ENCODE data around the gene OSCP1.
A peak's percentile ranks its signal among the peaks of the same experiment; 100 is the strongest.
"Not testable (repeated sequence)": the region's sequence is repeated elsewhere in the genome, so short reads cannot be mapped to it uniquely, and the experiment has no call there.

The OSCP1 gene

DNA sequence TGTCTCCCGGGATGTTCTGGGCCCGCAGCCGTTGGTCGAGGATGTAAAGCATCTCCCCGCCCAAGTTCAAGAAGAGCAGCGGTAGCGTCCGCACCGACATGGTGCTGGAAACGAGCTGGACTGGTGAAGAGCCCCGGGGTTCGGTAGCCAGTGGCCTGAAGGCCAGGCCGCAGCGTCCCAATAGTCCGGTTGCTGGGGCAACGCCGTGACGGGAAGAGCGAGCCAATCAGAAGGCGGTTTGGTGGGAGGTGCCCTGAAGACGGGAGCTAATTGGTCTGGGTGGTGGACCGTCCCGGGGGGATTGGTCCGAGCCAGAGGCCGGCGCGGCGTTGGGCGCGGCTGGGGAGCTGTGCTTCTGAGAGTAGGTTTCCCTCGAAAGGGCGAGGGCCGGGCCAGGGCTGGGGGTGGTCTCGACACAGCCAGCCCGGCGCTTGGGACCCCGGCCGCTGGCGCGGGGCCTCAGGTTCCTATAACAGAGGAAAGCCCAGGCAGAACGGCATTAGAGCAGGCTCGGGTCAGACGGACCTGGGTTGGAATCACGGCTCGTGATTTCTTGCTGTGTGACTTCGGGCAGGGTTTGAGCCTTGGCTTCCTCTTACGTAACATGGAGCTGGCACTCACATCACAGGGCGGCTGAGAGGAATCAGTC is at the start of gene OSCP1:
TSS of gene OSCP1 (minus strand) at position 182 of the 649 bp plus-strand sequence. CDS start at position 100, 82 bp downstream.
- DNase-seq = peak; percentile 67 to 96 (median 91)

GRCh38 chr1:36497207-36497606 is 47.0 kb upstream of the OSCP1 start:
- DNase-seq = no peak

GRCh38 chr1:36494971-36495370 is 44.7 kb upstream of the OSCP1 start:
- no peak for DNase-seq

- no peak for DNase-seq
Measured at GRCh38 chr1:36493524-36493923, 43.3 kb upstream of the OSCP1 start.

GRCh38 chr1:36492491-36492890 is 42.2 kb upstream of the OSCP1 start:
- no peak for DNase-seq

DNA sequence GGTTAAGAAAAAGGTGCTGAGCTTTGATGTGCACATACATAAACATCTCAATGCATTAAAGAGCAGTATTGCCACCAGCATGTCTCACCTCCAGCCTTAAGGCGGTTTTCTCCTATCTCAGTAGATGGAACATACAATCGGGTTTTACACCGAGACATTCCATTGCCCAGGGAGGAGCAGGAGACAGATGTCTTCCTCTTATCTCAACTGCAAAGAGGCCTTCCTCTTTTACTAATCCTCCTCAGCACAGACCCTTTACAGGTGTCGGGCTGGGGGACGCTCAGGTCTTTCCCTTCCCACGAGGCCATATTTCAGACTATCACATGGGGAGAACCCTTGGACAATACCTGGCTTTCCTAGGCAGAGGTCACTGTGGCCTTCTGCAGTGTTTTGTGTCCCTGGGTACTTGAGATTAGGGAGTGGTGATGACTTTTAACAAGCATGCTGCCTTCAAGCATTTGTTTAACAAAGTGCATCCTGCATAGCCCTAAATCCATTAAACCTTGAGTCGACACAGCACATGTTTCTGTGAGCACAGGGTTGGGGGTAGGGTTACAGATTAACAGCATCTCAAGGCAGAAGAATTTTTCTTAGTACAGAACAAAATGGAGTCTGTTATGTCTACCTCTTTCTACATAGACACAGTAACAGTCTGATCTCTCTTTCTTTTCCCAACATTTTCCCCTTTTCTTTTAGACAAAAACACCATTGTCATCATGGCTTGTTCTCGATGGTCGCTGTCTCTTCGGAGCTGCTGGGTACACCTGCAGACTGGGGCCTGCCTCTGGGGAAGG is 39.2 kb upstream of the OSCP1 start:
- DNase-seq = not testable (repeated sequence)

DNA sequence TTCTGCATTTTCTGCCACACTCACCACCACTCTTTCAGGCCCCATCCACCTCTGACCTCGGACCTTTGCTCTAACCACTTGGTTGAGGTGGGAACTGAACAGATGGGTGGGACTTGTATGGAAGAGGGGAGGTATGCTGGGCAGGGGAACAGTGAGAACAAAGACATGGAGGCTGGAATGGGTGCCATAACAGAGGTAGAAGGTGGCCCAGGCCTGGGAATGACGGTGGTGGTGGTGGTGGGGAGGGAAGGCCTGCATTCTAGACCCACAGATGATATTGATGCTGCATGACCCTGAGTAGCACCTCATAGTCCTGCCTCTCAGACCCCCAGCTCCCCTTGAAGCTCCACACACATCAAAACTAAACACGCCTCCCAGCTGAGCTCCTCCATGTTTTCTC is 37.7 kb upstream of the OSCP1 start:
- DNase-seq = no peak

- DNase-seq = not testable (repeated sequence)
Measured at GRCh38 chr1:36487336-36487725, 37.1 kb upstream of the OSCP1 start.

GRCh38 chr1:36486439-36487335 is 36.4 kb upstream of the OSCP1 start:
- DNase-seq = peak in 32 of 58 donors; percentile 5 to 64 (median 24)

- DNase-seq = no peak
Measured at GRCh38 chr1:36486093-36486438, 35.8 kb upstream of the OSCP1 start.

DNA sequence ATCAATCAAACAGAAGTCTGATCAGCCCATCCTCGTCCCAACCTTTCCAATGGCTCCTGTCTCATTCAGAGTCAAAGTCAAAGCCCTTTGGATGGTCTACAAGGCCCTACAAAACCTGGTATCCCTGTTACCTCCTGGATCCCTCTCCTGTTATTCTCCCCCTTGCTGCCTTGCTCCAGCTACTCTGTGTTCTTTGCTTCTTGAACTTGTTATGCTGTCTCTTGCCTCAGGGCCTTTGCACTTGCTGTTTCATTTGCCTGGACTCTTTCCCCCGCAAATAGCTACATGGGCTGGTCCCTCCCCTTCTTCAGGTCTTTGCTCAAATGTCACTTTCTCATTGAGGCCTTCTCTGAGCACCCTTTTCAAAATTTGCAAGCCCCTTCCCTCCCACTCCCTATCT is 33.8 kb upstream of the OSCP1 start:
- DNase-seq = no peak

DNA sequence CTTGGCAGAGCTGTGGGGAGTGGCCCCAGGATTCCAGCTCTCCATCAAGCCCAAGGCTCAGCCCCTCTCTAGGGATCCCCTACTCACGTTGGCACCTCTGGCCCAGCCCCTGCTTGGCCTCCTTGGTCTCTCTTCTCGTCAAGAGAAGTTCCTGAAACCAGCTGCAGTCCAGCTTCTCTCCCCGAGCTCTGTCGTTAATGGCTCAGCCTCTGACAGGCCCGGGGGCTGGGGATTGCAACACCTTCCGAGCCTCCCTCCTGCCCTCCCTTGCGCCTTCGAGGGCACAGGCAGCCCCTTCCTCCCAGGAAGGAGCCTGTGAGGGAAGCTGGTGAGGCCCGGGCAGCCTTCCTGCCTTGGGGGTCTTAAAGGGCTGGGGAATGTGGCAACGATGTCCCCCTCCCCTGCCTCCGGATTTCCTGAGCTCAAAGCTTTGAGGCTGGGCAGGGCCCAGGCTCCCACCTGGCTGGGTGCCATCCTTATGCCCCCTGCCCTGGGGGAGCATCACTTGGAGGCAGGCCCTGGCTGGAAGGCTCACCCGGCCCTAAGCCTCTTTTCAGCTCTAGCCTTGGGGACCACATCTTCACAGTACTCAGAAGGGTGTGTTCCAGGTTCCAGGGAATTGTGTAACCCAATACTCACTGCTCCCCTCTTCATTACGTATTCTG is 32.6 kb upstream of the OSCP1 start, which contains the start of gene CSF3R:
TSS of gene CSF3R (minus strand) at position 190 of the 665 bp plus-strand sequence. CDS start 3,417 bp downstream, outside the sequence.
- peak in 2 of 58 donors; percentile 13 to 14 for DNase-seq

GRCh38 chr1:36481771-36482723 is 31.8 kb upstream of the OSCP1 start:
- no peak for DNase-seq

- no peak for DNase-seq
Measured at GRCh38 chr1:36481091-36481490, 30.8 kb upstream of the OSCP1 start.

GRCh38 chr1:36480161-36480560 is 29.9 kb upstream of the OSCP1 start:
- DNase-seq = no peak

DNA sequence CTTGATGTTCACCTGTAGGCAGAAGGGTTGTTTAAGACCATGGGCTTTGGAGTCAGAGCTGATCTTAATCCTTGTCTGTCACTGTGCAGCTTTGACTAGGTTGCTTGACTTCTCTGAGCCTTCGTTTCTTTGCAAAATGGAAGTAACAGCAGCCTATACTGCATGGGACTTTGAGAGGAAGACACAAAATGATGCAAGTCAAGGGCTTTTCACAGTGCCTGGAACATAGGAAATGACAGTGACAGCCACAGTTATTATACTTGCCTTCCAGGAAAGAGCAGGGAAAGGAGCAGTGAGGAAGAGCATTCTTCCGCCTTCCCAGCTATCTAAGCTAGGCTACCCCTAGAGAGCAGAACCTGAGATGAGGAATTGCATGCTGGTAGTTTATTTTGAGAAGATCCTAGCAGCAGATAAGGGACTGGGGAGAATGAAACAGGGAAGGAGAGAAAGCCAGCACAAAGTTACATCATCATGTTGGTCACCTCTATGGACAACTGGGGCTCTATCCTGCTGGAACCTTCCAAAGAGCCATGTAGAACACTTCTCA is 29.3 kb upstream of the OSCP1 start:
- DNase-seq = no peak

DNA sequence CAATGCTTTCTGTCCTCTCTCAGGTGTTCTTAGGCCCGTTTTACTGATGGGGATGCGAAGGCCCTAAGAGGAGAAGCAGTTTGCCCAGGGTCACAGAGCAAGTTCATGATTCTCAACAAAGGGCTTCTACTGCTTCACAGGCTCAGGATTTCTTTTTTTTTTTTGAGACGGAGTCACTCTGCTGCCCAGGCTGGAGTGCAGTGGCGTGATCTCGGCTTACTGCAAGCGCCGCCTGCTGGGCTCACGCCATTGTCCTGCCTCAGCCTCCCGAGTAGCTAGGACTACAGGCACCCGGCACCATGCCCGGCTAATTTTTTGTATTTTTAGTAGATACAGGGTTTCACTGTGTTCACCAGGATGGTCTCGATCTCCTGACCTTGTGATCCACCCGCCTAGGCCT is 27.4 kb upstream of the OSCP1 start:
- DNase-seq = not testable (repeated sequence)

GRCh38 chr1:36476945-36477344 is 26.7 kb upstream of the OSCP1 start:
- no peak for DNase-seq

GRCh38 chr1:36475910-36476604 is 25.8 kb upstream of the OSCP1 start:
- DNase-seq = no peak

Measured in anterior cingulate cortex (tissue), 58 donors.